HepG2 (cell line): Measurements from ENCODE around the gene ZBTB46. TPM values are rescaled to one million over a fixed set of nuclear protein-coding genes. Genes with fewer than 3 reads are reported as not detected.
A peak's percentile ranks its signal among the peaks of the same experiment; 100 is the strongest.

Experiments used
- AGO1 ChIP-seq: fragments of 200-400 bp; formaldehyde crosslinking; IDR thresholded peaks from 2 replicates; pipeline ENCODE4 v1.6.1; 2017; ENCODE audit warnings: mild to moderate bottlenecking, low read depth, low read length, moderate library complexity; ENCODE audit not compliant: poor library complexity, severe bottlenecking
- ATM ChIP-seq: fragments of 450-650 bp; IDR thresholded peaks from 2 replicates; pipeline ENCODE4 v1.7.1; 2017; ENCODE audit warnings: mild to moderate bottlenecking, borderline replicate concordance
- CCAR2 ChIP-seq: fragments of 200-400 bp; formaldehyde crosslinking; optimal IDR thresholded peaks from 2 replicates; pipeline ENCODE3; 2018; ENCODE audit warnings: low read depth, mild to moderate bottlenecking, low read length, moderate library complexity
- GABPA ChIP-seq, 2 experiments: IDR thresholded peaks; 2 replicates each; pipeline ENCODE4 v1.6.1; 2011 to 2016; ENCODE audit warnings: low read depth in 2 of 2, low read length in 1 of 2, missing biosample characterization in 1 of 2, missing genetic modification characterization in 1 of 2
- HNF1A ChIP-seq, 2 experiments: sonication (generic) in 1 of 2; formaldehyde crosslinking in 1 of 2; IDR thresholded peaks; 2 replicates each; pipeline versions ENCODE4 v1.4.0 to v1.6.1; 2016 to 2020; ENCODE audit warnings: borderline replicate concordance in 1 of 2, low read depth in 1 of 2, mild to moderate bottlenecking in 1 of 2, missing genetic modification reagents in 1 of 2
- IRX3 ChIP-seq: sonication (generic); formaldehyde crosslinking; IDR thresholded peaks from 2 replicates; pipeline ENCODE4 v1.8.1; 2023; ENCODE audit warnings: mild to moderate bottlenecking, low read depth, missing genetic modification reagents, borderline replicate concordance
- LCORL ChIP-seq, 2 experiments: fragments of 450-650 bp in 1 of 2; sonication (generic) in 1 of 2; formaldehyde crosslinking in 1 of 2; IDR thresholded peaks; 2 replicates each; pipeline versions ENCODE4 v1.5.0 to v1.6.1; 2017 to 2020; ENCODE audit warnings: antibody characterized with exemption in 1 of 2, missing genetic modification reagents in 1 of 2
- MAF1 ChIP-seq: sonication (generic); formaldehyde crosslinking; IDR thresholded peaks from 2 replicates; pipeline ENCODE4 v1.5.0; 2020; ENCODE audit warnings: missing genetic modification reagents, borderline replicate concordance
- MAFK ChIP-seq, 2 experiments: IDR thresholded peaks in 1 of 2; conservative IDR thresholded peaks in 1 of 2; 2 replicates each; pipeline ENCODE4 v1.6.1; 2011; ENCODE audit warnings: improper control_type of control experiment in 2 of 2, low read length in 2 of 2
- PATZ1 ChIP-seq: sonication (generic); formaldehyde crosslinking; IDR thresholded peaks from 2 replicates; pipeline ENCODE4 v1.4.0; 2020; ENCODE audit warnings: missing genetic modification reagents
- RXRB ChIP-seq: IDR thresholded peaks from 2 replicates; pipeline ENCODE4 v1.6.1; 2016; ENCODE audit warnings: borderline replicate concordance, missing genetic modification reagents, missing compliant biosample characterization
- SP5 ChIP-seq: IDR thresholded peaks from 2 replicates; pipeline ENCODE4 v1.6.1; 2016; ENCODE audit warnings: low read depth, borderline replicate concordance
- ZFY ChIP-seq: sonication (generic); formaldehyde crosslinking; IDR thresholded peaks from 2 replicates; pipeline ENCODE4 v1.4.0; 2020; ENCODE audit warnings: missing genetic modification reagents
- ZMAT3 ChIP-seq: sonication (generic); formaldehyde crosslinking; conservative IDR thresholded peaks from 2 replicates; pipeline ENCODE4 v1.7.0; 2021; ENCODE audit warnings: missing genetic modification reagents
- ZNF563 ChIP-seq: sonication (generic); formaldehyde crosslinking; IDR thresholded peaks from 2 replicates; pipeline ENCODE4 v1.8.0; 2022; ENCODE audit warnings: mild to moderate bottlenecking, moderate library complexity, missing genetic modification reagents
- ZNF747 ChIP-seq: sonication (generic); formaldehyde crosslinking; IDR thresholded peaks from 2 replicates; pipeline ENCODE4 v1.8.1; 2023; ENCODE audit warnings: missing genetic modification reagents, mild to moderate bottlenecking, borderline replicate concordance
- ZSCAN5A ChIP-seq: sonication (generic); formaldehyde crosslinking; IDR thresholded peaks from 2 replicates; pipeline ENCODE4 v1.8.0; 2022; ENCODE audit warnings: mild to moderate bottlenecking, missing genetic modification reagents, borderline replicate concordance
- polyA plus RNA-seq, 8 experiments: library from polyadenylated mRNA; depleted of rRNA in 3 of 8; stranded (reverse) in 7 of 8; unstranded in 1 of 8; fragments of >200 nt; fragmentation: Illumina TruSeq in 4 of 8; extraction: Trizol in 4 of 8; gene quantifications; 2 replicates each; pipeline versions ENCODE4 v1.2.1 to v1.2.3, GENCODE V29; 2011 to 2016; ENCODE audit warnings: low read depth in 4 of 8, missing spikeins in 1 of 8, mixed read lengths in 1 of 8; ENCODE audit not compliant: insufficient read depth in 1 of 8
- total RNA-seq, 5 experiments: library from RNA; depleted of rRNA; stranded (reverse); fragments of >200 nt; fragmentation: Illumina TruSeq; extraction: Trizol; gene quantifications; 2 replicates each; pipeline ENCODE4 v1.2.3, GENCODE V29; 2016; ENCODE audit warnings: low read depth in 1 of 5
- TF ChIP-seq, protein P1 (sequence below): sonication (generic); formaldehyde crosslinking; IDR thresholded peaks from 2 replicates; pipeline ENCODE4 v1.5.1; 2020; ENCODE audit warnings: mild to moderate bottlenecking, moderate library complexity, missing genetic modification reagents

ZBTB46 gene
- total and polyA plus RNA-seq, 2 of the 13 experiments (the other 11 are each of a cell fraction or from before 2014, with no cell fraction given) = 1.6 to 13.5 TPM

DNA sequence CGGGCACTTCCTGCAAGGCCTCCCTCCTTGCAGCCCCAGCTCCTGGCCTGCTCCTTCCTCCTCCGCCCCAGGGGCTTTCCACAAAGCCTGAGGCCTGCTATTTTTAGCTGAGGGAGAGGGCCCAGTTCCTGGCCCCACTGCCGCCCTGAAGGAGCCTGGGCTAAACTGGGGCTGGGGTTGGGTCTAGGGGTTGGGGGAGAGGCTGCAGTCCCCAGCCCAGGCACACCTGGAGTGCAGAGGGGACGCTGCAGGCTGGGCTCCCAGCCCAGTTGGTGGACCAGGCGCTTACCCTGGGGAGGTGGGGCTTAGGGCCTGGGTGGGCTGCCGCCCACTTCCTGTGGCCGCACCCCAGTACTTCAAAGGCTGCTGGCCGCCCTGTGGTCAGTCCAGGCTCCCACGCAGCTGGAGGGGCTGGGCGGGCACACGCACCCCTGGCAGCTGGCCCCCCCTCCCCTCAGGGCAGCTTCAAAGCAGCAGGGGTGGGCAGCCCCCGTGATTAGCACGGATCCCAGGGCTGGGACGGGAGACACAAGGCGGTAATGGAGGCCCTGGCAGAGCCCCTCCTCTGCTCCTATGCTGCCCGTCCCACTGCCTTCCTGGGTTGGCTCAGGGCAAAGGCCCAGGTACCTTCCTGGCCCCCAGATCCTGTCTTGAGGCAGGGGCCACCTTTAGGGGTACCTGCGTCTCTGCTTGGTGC lies 23.2 kb upstream of the ZBTB46 start (continued):
- no peak for TF ChIP-seq HNF1A (IDR thresholded peaks at IDR 0.05; ENCODE audit: low read depth)
- peak; percentile 51; the same call in 1 of the 2 replicates for TF ChIP-seq HNF1A (CRISPR knock-in tag; IDR thresholded peaks at IDR 0.05; ENCODE audit: borderline replicate concordance)
- peak; percentile 40; the same call in 1 of the 2 replicates for TF ChIP-seq IRX3
- no peak for TF ChIP-seq ATM
- peak; percentile 53 for TF ChIP-seq RXRB (CRISPR knock-in tag)
- peak; percentile 77 for TF ChIP-seq SP5
- TF ChIP-seq, protein P1, sequence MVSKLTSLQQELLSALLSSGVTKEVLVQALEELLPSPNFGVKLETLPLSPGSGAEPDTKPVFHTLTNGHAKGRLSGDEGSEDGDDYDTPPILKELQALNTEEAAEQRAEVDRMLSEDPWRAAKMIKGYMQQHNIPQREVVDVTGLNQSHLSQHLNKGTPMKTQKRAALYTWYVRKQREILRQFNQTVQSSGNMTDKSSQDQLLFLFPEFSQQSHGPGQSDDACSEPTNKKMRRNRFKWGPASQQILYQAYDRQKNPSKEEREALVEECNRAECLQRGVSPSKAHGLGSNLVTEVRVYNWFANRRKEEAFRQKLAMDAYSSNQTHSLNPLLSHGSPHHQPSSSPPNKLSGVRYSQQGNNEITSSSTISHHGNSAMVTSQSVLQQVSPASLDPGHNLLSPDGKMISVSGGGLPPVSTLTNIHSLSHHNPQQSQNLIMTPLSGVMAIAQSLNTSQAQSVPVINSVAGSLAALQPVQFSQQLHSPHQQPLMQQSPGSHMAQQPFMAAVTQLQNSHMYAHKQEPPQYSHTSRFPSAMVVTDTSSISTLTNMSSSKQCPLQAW (CRISPR knock-in tag) = 0 out of 2 replicates have a peak, but pooled peaks have one; percentile 44
- peak; percentile 65; the same call in 1 of the 2 replicates for TF ChIP-seq ZMAT3
- TF ChIP-seq ZNF563 = 0 out of 2 replicates have a peak, but pooled peaks have one; percentile 40
- 0 out of 2 replicates have a peak, but pooled peaks have one; percentile 83 for TF ChIP-seq MAF1
- peak; percentile 96 for TF ChIP-seq PATZ1 (CRISPR knock-in tag)
- no peak for TF ChIP-seq ZNF747
- TF ChIP-seq ZSCAN5A (CRISPR knock-in tag) = no peak
- peak; percentile 52 for TF ChIP-seq AGO1
- TF ChIP-seq CCAR2 = no peak
- TF ChIP-seq ZFY (CRISPR knock-in tag) = peak; percentile 73
- no peak for TF ChIP-seq MAFK (conservative IDR thresholded peaks at IDR 0.05 in 1 of 2, IDR thresholded peaks at IDR 0.05 in 1 of 2; ENCODE audit: low read length in 2 of 2)
- TF ChIP-seq LCORL (IDR thresholded peaks at IDR 0.05) = no peak
- peak; percentile 46 for TF ChIP-seq LCORL (CRISPR knock-in tag; IDR thresholded peaks at IDR 0.05)
- TF ChIP-seq GABPA (IDR thresholded peaks at IDR 0.05; ENCODE audit: low read depth, low read length) = no peak
- TF ChIP-seq GABPA (CRISPR knock-in tag; IDR thresholded peaks at IDR 0.05; ENCODE audit: low read depth) = peak; percentile 54; the same call in 1 of the 2 replicates
